Smooth muscle cell (in vitro differentiated cells): ENCODE results near the gene PANK2. TPM values are rescaled to one million over a fixed set of nuclear protein-coding genes. Genes with fewer than 3 reads are reported as not detected.

Experiments
- DNase-seq: peaks from one replicate; lab custom pipeline; 2025; ENCODE audit not compliant: unreplicated experiment; lab: John Stamatoyannopoulos, UW
- H2AFZ ChIP-seq: fragments of 200-600 bp; sonication (generic); 2 replicates; pipeline ENCODE4 v1.6.0; 2016; ENCODE audit warnings: antibody characterized with exemption, low read depth, mild to moderate bottlenecking
- H3F3A ChIP-seq: fragments of 200-600 bp; sonication (generic); 2 replicates; pipeline ENCODE4 v1.6.0; 2017; ENCODE audit warnings: antibody characterized with exemption, low read depth
- H3K27ac ChIP-seq: fragments of 200-600 bp; sonication (generic); 2 replicates; pipeline ENCODE4 v1.5.1; 2016; ENCODE audit warnings: low read depth, mild to moderate bottlenecking
- H3K27me3 ChIP-seq: fragments of 200-600 bp; sonication (generic); 2 replicates; pipeline ENCODE4 v1.6.1; 2016; ENCODE audit warnings: low read depth, mild to moderate bottlenecking
- H3K36me3 ChIP-seq: fragments of 200-600 bp; sonication (generic); 2 replicates; pipeline ENCODE4 v1.5.1; 2016; ENCODE audit warnings: low read depth
- H3K4me1 ChIP-seq: fragments of 200-600 bp; sonication (generic); 2 replicates; pipeline ENCODE4 v1.5.1; 2016; ENCODE audit warnings: low read depth
- H3K4me2 ChIP-seq: fragments of 200-600 bp; sonication (generic); 2 replicates; pipeline ENCODE4 v1.6.0; 2016; ENCODE audit warnings: mild to moderate bottlenecking
- H3K4me3 ChIP-seq: fragments of 200-600 bp; sonication (generic); 2 replicates; pipeline ENCODE4 v1.5.1; 2016; ENCODE audit warnings: mild to moderate bottlenecking
- H3K79me2 ChIP-seq: fragments of 200-600 bp; sonication (generic); 2 replicates; pipeline ENCODE4 v1.6.0; 2016; ENCODE audit warnings: low read depth, mild to moderate bottlenecking
- H3K9ac ChIP-seq: fragments of 200-600 bp; sonication (generic); 2 replicates; pipeline ENCODE4 v1.6.0; 2016; ENCODE audit warnings: low read depth
- H3K9me3 ChIP-seq: fragments of 200-600 bp; sonication (generic); replicated peaks from 2 replicates; pipeline ENCODE4 v1.5.1; 2016; ENCODE audit warnings: low read depth
- H4K20me1 ChIP-seq: fragments of 200-600 bp; sonication (generic); 2 replicates; pipeline ENCODE4 v1.6.0; 2016; ENCODE audit warnings: low read depth
- WGBS: methylation state at CpG from one replicate; pipeline ENCODE4 v1.1.7; 2016; ENCODE audit warnings: low lambda C conversion rate; 5-methylcytosine and 5-hydroxymethylcytosine counted together
- polyA plus RNA-seq: library from polyadenylated mRNA; unstranded; fragments of >200 nt; fragmentation: Nextera tagmentation; extraction: Ambion mirVana; gene quantifications from 2 replicates; pipeline ENCODE4 v1.2.1, GENCODE V29; 2016
- total RNA-seq: library from RNA; depleted of rRNA; stranded (reverse); fragments of >200 nt; gene quantifications from 2 replicates; pipeline ENCODE4 v1.2.3, GENCODE V29; 2014
- TF ChIP-seq, protein P1 (sequence below): fragments of 200-600 bp; sonication (generic); IDR thresholded peaks from 2 replicates; pipeline ENCODE4 v1.5.1; 2017; ENCODE audit warnings: borderline replicate concordance, mild to moderate bottlenecking, antibody characterized with exemption; ENCODE audit not compliant: insufficient read depth, poor library complexity, severe bottlenecking

Gene PANK2
- total and polyA plus RNA-seq, 2 experiments from 2014 or later, result 24.7 to 40.8 TPM

DNA sequence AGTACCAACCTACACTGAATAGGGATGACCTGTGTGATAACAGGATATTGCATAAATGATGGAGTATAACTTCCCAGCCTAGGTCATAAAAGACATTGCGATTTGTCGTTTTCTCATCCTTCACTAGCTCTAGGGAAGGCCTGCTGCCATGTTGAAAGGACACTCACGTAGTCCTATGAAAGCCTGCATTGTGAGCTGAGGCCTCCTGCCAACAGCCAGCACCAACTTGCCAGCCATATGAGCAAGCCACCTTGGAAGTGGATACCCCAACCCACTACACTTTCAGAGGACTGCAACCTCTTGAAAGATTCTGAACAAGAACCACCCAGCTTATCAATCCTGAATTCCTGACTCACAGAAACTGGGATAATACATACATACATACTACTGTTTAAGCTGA is 3.5 kb upstream of the PANK2 start:
- no peak for DNase-seq
- Histone ChIP-seq H3K4me3 (no peak overlapping the region), H2AFZ (no peak overlapping the region), H3K9ac (no peak overlapping the region), H3K27ac (no peak overlapping the region), H3K27me3 (no peaks in the 10 kb centered on the region), H3K9me3 (no peaks in the 10 kb centered on the region), H3K4me1 (peaks cover 11% of the 10 kb centered on the region), H3K36me3 (no peaks in the 10 kb centered on the region), H3F3A (peaks cover 3% of the 10 kb centered on the region), H4K20me1 (peaks cover 10% of the 10 kb centered on the region), H3K4me2 (no peak overlapping the region), H3K79me2 (peaks cover 28% of the 10 kb centered on the region)
- TF ChIP-seq, protein P1, sequence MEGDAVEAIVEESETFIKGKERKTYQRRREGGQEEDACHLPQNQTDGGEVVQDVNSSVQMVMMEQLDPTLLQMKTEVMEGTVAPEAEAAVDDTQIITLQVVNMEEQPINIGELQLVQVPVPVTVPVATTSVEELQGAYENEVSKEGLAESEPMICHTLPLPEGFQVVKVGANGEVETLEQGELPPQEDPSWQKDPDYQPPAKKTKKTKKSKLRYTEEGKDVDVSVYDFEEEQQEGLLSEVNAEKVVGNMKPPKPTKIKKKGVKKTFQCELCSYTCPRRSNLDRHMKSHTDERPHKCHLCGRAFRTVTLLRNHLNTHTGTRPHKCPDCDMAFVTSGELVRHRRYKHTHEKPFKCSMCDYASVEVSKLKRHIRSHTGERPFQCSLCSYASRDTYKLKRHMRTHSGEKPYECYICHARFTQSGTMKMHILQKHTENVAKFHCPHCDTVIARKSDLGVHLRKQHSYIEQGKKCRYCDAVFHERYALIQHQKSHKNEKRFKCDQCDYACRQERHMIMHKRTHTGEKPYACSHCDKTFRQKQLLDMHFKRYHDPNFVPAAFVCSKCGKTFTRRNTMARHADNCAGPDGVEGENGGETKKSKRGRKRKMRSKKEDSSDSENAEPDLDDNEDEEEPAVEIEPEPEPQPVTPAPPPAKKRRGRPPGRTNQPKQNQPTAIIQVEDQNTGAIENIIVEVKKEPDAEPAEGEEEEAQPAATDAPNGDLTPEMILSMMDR, result no peak
- 96% methylated on average over 3 of the region's 3 CpGs for WGBS

DNA sequence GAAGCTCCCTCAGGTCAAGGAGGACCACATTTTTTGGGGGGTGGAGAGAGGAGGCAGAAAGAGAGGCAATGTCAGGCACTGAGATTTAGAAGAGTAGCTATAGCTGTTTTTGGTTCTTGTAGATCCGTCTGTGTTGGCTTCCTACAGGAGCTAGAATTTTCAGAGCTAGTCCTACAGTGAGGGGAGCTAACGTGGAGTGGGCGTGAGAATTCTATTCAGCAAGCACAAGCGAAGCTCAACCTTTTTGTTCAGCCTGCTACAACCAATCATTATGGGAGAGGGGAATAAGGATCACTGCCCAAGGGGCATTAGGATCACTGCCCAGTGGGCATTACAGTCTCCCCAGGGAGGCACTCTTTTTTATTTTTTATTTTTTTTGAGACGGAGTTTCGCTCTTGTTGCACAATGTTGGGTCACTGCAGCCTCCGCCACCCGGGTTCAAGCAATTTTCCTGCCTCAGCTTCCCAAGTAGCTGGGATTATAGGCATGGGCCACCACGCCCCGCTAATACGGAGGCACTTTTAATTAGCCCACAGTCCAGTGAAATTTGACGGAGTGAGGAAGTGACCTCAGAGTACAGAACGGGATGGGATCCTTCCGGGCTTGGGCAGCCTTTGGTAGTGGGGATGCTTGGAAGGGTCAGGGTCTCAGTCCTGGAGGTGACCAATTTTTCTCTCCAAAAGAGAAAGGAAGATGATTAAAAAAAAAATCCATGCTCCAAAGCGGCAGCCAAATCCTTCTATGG is 1.1 kb upstream of the PANK2 start:
- H4K20me1 ChIP-seq, result peaks cover 34% of the 10 kb centered on the region
- WGBS, result 29% methylated on average over 15 of the region's 15 CpGs
- DNase-seq, result no peak
- no peaks in the 10 kb centered on the region for H3K9me3 ChIP-seq
- H3K36me3 ChIP-seq, result no peaks in the 10 kb centered on the region
- H3K79me2 ChIP-seq, result peaks cover 52% of the 10 kb centered on the region
- H3K27me3 ChIP-seq, result no peaks in the 10 kb centered on the region
- H3K4me3 ChIP-seq, result peak overlapping the region; percentile 77
- H3K9ac ChIP-seq, result peak overlapping the region; percentile 71
- H3F3A ChIP-seq, result peaks cover 3% of the 10 kb centered on the region
- H3K4me1 ChIP-seq, result peaks cover 28% of the 10 kb centered on the region
- TF ChIP-seq, protein P1, result no peak
- H2AFZ ChIP-seq, result no peak overlapping the region
- peak overlapping the region; percentile 68 for H3K27ac ChIP-seq
- peak overlapping the region; percentile 94 for H3K4me2 ChIP-seq

DNA sequence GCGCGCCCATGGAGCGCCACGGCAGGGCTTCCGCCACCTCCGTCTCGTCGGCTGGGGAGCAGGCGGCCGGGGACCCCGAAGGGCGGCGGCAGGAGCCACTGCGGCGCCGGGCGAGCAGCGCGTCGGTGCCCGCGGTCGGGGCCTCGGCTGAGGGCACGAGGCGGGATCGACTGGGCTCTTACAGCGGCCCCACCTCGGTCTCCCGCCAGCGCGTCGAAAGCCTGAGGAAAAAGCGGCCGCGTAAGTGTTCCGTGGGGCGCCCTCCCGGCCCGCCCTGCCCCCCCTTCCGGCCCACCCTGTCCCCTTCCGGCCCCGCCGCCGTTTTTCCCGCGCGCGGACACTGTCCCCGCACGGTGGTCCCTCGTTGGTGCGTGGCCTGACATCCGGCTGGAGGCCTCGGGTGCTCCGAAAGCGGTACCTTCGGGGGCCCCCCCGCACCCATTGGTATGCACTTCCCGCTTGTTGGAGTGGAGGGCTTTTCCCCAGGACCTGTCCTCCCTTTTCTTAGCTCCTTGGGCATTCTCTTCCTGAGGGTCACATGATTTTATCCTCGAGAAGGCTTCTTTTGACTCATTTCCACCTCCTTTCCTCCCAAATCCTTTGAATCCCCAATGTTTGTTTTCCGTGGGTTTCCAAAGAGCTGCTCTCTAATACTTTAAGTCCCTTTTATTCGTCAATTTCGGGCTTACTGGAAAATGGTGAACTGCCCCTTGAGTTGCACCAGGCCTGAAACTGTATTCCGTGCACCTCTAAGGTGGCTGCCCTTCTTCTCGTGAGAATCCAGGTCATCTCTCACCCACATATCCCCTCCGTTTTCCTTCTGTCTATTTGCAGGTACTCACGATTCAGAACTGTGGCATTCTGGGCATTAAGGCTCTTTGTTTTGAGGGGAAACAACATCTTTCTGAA is 556 bp downstream of the PANK2 start:
- Histone ChIP-seq H3K79me2 (peaks cover 68% of the 10 kb centered on the region), H3K4me2 (peak overlapping the region; percentile 94), H4K20me1 (peaks cover 51% of the 10 kb centered on the region), H3K4me1 (peaks cover 32% of the 10 kb centered on the region), H3K27ac (peak overlapping the region; percentile 68), H3K27me3 (no peaks in the 10 kb centered on the region), H3K36me3 (no peaks in the 10 kb centered on the region), H3K9ac (peak overlapping the region; percentile 88), H2AFZ (no peak overlapping the region), H3K4me3 (peak overlapping the region; percentile 77), H3K9me3 (no peaks in the 10 kb centered on the region), H3F3A (peaks cover 3% of the 10 kb centered on the region)
- TF ChIP-seq, protein P1, result no peak
- 2% methylated on average over 28 of the region's 68 CpGs for WGBS
- peak; percentile 18 for DNase-seq
